Measurements from ENCODE around the gene ARHGAP12.

Gene ARHGAP12

DNA sequence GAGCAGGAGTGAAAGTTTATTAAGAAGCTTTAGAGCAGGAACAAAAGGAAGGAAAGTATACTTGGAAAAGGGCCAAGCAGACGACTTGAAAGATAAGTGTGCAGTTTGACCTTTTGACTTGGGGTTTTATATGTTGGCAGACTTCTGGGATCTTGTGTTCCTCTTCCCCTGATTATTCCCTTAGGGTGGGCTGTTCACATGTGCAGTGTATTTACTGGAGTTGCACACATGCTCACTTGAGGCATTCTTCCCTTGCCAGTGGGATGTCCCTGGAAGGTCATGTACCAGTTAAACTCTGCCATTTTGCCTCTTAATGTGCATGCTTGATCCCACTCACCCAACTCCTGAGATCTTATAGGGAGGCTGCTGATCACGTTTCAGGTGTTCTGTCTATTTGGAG is 23.4 kb upstream of the ARHGAP12 start:
- in situ Hi-C loops (cut with MboI; ENCODE audit: low sequenced_read_pairs), result no loop called here

DNA sequence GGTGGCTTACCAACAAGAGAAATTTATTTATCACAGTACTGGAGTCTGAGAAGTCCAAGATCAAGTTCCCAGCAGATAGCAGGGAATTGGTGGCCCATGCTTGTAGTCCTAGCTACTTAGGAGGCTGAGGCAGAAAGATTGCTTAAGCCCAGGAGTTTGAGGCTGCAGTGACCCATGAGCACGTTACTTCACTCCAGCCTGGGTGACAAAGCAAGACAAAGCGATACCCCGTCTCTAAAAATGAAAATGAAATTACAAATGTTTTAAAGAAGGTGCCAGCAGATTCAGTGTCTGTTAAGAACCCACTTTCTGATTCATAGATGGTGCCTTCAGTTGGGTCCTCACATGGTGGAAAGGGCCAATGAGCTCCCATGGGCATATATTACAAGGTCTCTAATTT is 20.6 kb upstream of the ARHGAP12 start:
- in situ Hi-C loops (cut with MboI; ENCODE audit: low sequenced_read_pairs), result no loop called here

DNA sequence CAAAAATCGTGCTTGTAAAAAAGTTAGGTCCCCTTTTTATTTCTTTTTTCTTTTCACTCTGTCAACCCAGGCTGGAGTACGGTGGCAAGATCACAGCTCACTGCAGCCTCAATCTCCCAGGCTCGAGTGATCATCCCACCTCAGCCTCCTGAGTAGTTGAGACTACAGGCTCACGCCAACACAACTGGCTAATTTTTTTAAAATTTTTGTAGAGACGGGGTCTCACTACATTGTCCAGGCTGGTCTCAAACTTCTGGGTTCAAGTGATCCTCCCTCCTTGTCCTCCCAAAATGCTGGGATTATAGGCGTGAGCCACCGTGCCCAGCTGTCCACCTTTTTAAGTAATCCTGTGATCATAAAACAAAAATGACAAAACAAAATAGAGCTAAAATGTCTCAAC is 19.4 kb upstream of the ARHGAP12 start:
- in situ Hi-C loops (cut with MboI; ENCODE audit: low sequenced_read_pairs), result no loop called here

DNA sequence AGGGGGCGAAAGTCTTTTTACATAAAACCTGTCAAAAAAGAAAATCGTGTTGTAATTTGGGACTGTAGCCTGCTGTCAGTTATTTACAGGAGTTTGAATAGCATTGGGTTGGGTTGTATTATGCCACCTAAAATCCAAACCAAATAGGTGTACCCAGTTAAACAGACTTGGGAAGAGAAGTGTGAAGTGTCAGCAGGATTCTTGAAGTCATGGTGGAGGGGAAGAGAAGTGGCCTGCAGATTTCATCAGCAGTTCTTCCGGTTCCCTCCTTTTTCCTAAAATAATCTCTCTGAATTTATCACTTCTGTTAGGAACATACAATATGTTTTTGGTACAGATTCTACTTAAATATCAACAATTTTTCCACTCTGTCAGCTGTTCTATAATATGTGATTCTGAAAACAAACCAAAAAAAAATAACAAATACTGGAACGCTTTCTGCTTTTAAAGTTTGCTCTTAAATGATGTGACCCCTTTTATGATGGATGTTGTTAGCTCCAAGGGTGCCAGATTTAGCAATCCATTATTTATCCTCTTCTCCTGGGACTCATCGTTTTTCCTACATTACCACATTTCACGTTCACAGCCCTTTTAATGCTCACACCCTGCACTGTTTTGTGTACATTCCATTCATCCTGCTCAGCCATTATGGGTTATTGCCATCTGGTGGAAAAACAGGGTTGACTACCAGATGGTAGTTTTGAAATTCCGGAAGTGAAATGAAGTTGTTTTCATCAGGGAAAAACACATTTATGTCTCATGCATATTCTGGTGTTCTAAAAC is 18.7 kb upstream of the ARHGAP12 start:
- in situ Hi-C loops (cut with MboI; ENCODE audit: low sequenced_read_pairs), result no loop called here

DNA sequence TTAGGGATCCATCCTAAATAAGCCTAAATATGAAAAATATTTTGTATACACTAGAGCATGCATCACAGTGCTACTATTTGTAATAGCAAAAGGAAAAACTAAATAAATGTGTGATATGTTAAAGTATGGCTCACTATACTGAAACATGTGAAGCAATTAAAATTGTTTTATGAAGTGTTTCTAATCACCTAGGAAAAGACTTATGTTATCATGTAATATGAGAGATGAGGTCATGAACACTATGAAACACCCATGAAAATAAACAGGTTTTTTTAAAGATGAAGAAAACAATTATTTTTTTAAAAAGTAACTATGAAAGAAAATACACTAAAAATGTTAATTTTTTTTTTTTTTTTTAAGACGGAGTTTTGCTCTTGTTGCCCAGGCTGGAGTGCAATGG is 16.8 kb upstream of the ARHGAP12 start:
- in situ Hi-C loops (cut with MboI; ENCODE audit: low sequenced_read_pairs), result no loop called here

DNA sequence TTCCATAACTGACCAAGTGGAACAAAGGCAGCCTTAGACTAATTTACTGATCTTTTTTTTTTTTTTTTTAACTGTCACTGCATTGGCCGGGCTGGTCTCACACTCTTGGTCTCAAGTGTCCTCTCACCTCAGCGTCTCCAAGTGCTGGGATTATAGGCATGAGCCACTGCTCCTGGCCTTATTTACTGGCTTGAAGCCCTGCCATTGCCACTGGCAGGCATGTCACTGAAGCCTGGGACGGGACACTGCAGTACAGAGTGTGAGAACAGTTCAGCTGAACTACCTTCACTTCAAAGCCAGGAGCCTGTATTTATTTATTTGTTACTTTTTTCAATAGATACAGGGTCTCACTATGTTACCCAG is 15.4 kb upstream of the ARHGAP12 start:
- in situ Hi-C loops (cut with MboI; ENCODE audit: low sequenced_read_pairs), result no loop called here

DNA sequence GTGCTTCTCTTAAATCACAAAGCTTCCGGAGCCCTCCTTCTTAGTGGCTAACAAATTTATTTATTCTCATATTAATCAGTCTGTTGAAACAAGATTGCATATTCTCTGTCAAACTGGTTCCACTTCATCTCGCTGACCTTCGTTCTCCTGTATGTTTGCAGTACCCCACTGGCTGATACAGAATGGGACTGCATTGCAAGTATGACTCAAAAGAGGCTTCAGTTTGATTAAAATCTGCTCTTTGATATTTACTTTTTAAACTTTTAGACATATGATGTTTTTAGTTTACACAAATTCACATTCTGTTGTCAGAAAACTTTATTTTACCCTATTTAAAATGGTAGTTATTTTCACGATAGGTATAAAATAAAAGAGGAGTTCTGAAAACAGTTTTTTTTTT is 14.3 kb upstream of the ARHGAP12 start:
- in situ Hi-C loops (cut with MboI; ENCODE audit: low sequenced_read_pairs), result no loop called here

DNA sequence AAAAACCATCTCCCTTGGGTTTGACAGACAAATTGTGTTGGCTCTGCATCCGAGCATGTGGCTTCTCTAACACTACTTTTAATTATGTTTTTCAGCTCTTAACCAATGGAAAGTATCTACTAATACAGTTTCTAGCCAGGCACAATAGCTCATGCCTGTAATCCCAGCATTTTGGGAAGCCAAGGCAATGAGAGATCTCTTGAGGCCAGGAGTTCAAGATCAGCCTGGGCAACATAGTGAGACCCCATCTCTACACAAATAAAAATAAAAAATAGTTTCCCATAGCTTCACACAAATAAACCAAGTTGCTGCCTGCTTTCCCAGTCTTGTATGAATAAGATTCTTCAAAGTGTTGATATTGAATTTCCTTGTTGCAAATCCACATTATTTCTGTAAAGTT is 13.8 kb upstream of the ARHGAP12 start:
- in situ Hi-C loops (cut with MboI; ENCODE audit: low sequenced_read_pairs), result no loop called here

DNA sequence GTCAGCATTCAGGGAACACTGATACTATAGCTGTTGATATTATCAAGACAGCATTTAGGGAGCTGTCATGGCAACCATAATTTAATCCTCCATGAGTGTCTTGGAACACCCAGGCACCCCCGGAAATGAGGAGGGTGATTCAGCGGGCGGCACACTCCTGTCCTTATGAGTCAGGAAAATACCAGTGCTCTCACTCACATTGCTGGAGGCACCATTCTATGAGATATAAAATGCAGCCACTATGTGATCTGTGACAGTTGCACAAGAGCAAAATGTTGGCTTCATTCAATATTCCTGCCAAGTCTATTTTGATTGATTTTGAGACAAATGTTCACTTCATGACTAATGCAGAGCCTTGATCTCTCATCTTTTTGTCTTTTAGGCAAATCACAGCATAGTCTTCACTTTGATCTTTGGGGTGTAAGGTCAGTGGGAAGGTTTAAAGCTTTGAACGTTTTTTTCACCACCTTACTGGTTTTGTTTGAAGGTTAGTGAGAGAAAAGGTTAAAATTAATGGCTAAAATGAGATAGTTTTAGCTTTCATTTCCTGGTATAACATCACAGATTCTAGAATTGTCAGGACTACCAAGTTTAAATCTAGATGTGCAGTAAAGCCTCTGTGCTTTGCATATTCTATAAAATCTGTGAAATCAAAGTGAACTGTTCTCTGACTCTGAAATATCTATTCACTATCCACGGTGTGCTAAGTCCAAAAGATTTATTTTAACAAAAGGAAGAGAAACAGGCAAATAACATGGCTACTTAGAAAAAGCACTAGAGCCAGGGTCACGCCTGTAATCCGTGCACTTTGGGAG is 12.4 kb upstream of the ARHGAP12 start:
- in situ Hi-C loops (cut with MboI; ENCODE audit: low sequenced_read_pairs), result no loop called here

DNA sequence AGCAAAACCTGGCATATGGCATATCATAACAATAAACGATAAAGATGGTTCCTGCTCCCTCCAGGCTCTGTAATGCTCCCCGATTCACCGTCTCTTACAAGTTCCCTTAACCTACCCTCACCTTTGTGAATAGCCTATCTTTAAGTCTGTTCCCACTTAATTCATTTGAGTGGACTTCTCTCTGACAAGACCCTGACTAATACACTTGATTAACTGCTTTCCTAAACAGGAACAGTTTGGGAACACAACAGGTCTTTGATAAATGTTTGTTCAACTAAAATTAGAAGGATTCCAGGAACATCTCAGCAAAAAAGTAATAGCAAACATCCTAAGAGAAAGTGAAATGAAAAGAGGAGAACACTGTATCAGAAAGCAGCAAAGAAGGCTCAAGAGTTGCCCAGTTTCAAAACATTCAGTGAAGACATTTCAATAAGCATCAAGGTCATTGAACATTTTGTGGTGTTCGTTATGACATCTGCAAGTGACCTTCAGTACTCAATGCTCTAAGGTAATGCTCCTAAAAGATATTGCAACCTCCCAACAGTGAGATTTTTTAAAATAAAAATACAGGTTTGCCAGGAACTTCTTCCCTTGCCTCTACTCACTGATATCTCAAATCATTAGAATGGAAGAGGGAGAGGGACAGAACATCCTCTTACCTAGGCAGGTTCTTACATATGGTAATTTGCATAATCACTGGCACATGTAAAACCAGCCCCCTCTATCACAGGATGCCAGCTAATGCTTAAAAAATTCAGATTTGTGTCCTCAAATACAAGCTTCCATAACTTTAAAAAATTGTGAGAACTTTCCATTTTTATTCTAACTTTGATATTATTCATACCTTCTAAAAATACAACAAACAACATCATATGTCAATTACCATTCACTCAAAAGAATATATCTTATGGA is 11.4 kb upstream of the ARHGAP12 start:
- in situ Hi-C loops (cut with MboI; ENCODE audit: low sequenced_read_pairs), result no loop called here

DNA sequence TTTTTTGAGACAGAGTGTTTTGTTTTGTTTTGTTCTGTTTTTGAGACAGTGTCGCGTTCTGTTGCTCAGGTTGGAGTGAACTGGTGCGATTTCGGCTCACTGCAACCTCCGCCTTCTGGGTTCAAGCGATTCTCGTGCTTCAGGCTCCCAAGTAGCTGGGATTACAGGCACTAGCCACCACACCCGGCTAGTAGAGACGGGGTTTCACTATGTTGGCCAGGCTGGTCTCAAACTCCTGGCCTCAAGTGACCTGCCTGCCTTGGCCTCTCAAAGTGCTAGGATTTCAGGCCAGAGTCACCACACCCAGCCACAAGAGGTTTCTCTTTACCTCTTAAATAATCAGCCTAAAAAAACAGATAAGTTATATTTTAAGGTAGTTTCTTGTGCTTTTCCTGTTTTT is 8.7 kb upstream of the ARHGAP12 start:
- in situ Hi-C loops (cut with MboI; ENCODE audit: low sequenced_read_pairs), result no loop called here

DNA sequence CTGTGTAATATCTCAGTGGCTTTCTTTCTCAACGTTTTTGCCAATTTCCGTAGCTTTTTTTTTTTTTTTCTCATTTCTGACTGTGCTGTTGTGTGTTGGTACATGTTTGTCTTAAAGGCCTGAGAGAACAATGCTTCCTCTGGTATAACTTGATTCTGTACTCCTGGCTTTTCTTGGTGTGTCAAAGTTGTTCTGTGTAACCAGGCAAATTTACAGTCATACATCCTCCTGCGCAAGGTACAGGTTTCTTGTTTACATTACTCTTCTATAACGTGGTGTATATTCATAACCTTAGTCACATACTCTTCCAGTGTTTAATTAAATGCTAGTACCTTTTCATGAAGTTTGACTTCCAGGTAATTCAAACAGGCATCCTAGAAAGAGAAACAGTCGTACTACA is 8.3 kb upstream of the ARHGAP12 start:
- in situ Hi-C loops (cut with MboI; ENCODE audit: low sequenced_read_pairs), result no loop called here

DNA sequence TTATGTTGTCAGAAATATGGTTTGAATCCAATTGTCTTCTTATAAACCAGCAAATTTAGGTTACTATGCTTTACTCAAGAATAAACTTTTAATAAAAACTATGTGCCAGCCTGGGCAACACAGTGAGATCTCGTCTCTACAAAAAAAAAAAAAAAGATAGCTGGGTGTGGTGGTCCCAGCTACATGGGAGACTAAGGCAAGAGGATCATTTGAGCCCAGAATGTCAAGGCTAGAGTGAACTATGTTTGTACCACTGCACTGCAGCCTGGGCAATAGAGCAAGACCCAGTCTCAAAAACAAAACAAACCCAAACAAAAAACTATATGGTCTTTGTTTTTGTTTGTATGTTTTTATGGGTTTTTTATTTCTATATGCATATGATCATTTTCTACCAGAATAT is 7.5 kb upstream of the ARHGAP12 start:
- in situ Hi-C loops (cut with MboI; ENCODE audit: low sequenced_read_pairs), result no loop called here

DNA sequence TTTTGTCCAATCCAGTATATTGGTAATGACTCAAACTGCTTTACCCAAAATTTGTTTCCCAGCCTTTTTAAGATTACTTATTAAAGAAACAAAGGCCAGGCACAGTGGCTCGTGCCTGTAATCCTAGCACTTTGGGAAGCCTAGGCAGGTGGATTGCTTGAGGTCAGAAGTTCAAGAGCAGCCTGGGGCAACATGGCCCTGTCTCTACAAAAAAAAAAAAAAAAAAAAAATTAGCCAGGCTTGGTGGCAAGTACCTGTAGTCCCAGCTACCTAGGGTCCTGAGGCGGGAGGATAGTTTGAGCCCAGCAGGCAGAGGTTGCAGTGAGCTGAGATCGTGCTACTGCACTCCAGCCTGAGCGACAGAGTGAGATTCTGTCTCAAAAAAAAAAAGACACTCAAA is 7.0 kb upstream of the ARHGAP12 start:
- in situ Hi-C loops (cut with MboI; ENCODE audit: low sequenced_read_pairs), result no loop called here

DNA sequence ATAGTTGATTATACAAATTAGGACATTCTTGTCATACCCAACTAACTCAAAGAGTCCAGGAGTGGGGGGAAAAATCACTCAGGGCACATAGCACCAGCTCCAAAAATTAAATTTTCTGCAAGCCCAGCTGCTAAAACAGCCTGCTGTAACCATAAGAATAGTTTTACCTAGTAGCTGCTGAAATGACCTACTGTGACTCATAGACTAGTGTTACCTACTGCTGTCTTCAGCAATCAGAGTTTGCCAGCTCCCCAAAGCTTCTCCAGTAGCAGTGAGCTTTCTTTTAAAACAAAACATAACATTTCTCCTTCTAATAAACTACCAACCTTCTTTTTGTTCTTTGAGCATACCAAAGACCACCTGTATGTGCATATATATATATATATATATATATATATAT is 4.2 kb upstream of the ARHGAP12 start:
- in situ Hi-C loops (cut with MboI; ENCODE audit: low sequenced_read_pairs), result no loop called here

DNA sequence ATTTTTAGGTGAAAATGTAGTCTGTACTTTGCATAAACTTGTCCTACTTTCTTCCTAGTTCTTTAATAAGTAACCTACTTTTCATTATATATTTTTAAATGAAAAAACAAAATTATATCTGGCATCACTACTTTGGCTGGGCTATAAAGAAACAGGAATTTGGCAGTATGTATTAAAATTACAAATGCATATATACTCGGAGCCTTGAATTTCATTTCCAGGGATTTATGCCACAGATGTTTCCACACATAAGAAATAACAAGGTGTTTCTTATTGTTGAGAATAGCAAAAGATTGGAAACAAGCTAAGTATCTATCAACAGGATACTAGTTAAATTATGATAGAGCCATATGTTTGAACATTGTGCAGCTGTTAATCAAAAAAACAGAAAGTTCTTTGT is 2.2 kb upstream of the ARHGAP12 start:
- in situ Hi-C loops (cut with MboI; ENCODE audit: low sequenced_read_pairs), result no loop called here

DNA sequence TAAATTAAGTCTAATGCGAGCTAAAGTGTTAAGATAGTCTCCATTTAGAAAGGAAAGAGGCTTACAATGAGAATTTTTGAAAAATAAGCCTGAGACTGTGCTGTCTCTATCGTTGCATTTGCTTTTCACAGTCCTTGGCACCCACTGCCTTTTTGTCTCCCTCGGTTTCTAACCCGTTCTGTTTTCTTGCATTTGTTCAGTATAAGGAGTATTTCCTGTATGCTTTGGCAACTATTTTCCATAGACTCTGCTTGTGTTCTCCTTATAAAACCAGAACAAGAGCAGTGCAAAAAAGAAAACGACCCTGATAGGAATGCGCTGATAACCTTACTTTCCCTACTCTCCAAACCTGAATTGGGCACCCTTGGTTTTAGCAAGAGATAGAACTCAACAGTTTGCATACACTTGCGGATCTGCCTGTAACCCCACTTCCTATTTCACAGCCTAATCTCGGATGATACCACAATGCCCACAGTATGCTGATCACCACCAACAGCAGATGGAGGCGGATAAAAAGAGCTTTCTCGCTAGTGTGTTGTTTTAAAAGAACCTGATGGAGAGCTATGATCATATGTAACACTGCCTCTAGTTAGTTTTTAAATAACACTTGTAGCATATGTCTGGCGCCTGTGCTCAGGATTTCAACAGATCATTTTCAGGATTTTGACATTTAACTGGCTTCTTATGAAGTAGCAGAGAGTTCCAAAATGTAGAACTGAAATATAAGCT is 1.6 kb upstream of the ARHGAP12 start:
- in situ Hi-C loops (cut with MboI; ENCODE audit: low sequenced_read_pairs), result no loop called here

DNA sequence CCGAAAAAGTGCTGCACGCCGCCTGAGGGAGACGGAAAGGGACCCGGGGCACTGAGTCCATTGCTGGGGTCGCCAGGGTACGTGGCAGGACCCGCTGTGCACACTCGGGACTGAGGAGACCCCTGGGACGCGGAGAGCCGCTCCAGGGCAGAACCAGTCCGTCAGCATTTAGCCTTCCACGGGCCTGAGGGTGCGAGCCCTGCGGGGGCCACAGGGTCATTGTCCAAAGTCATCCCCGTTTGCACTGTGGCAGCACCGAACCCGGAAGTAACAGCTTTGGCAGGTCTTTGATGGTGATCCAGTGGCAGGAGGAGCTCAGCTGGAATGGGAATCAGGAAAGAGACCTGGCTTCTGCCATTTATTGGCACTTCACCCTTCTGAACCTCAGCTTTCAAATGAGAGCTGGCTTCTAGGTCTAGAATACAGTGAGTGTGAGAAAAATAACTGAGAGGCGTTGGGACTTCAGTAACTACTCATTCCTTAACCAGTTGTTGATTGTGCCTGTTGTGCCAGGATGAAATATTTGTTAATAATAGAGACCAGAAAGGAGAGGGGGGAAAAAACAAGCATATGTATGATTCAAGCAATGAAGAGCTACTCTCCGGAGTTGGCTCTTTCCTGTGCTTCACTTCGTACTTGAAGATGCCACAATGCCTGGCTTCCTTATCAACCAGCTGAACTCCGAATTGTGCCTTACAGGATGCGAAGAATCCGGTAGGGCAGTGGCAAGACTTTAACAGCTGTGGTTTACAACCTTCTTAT is 811 bp upstream of the ARHGAP12 start:
- in situ Hi-C loops (cut with MboI; ENCODE audit: low sequenced_read_pairs), result no loop called here

DNA sequence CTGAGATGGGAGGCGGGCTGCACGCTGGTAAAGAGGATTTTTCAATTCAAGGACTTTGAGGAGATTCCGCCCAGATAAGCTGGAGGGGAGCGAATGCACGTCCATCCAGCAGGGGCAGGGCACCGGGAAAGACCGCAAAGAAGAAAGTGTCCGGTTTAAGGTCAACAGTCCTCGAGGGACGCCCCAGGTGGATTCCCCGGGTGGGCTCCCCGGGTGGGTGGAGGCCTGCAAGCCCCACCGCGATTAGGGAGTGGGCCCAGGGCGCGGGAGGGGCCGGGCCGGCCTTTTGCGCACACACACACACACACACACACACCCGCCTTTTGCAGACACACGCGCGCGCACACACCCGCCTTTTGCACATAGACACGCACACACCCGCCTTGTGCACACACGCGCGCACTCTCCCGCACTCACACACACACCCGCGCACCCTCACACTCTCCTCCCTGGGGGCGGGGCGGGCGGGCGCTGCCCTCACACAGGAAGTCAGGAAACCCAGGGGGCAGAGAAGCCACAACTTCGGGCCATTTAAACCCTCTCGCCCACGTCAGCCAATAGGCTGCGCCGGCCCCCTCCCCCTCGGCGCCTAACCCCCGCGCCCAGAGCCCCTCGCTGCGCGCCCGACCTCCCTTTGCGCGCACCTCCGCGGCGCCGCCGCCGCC is 615 bp downstream of the ARHGAP12 start:
- in situ Hi-C loops (cut with MboI; ENCODE audit: low sequenced_read_pairs), result no loop called here

DNA sequence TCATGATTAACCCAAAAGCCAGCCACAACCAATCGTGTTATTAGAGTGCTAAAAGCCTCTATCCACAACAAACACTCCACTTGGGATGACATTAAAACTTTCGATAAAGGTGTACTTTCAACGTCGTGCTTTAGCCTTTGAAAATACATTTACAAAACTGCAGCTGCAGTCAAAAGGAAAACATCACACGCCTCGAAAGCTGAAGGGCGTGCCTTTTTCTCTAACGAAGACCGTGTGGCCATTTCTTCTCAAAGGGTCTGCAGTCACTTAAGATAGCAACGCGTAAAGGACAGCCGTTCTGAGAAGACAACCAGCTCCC is 1.1 kb downstream of the ARHGAP12 start:
- in situ Hi-C loops (cut with MboI; ENCODE audit: low sequenced_read_pairs), result no loop called here
